HG02678 (cell line): ENCODE data around the gene KRTAP10-3.
"Not testable (repeated sequence)": the region's sequence is repeated elsewhere in the genome, so short reads cannot be mapped to it uniquely, and the experiment has no call there.

ENCODE experiments used
- ATAC-seq: cut with Tn5 transposase; IDR thresholded peaks from one replicate; pipeline ENCODE4 v1.9.1; 2021; ENCODE audit warnings: mild to moderate bottlenecking, moderate library complexity; ENCODE audit not compliant: unreplicated experiment

The KRTAP10-3 gene

DNA sequence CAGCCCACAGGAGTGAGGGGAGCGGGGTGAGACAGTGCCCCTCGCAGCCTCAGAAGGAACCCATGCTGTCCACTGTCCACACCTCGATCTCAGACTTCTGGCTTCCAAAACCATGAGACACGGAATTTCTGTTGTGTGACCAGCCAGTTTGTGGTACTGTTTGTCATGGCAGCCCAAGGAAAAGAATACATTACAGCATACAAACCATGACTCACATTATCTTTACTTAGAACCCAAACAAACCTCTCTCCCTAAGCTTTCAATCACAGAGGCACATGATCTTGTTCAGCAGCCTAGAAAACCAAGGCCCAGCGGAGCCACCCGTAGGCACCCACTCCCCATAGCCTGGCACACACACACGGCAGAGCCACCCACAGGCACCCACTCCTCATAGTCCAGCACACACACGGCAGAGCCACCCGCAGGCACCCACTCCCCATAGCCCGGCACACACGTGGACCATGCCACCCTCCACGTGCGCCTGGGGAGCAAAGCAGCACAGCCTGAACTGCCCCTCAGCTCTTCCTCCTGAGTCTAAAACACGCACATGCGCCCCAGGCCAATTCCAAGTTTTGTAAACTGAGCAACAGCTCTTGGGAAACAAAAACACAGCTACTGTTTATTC lies 14.5 kb upstream of the KRTAP10-3 start:
- ATAC-seq: no peak

DNA sequence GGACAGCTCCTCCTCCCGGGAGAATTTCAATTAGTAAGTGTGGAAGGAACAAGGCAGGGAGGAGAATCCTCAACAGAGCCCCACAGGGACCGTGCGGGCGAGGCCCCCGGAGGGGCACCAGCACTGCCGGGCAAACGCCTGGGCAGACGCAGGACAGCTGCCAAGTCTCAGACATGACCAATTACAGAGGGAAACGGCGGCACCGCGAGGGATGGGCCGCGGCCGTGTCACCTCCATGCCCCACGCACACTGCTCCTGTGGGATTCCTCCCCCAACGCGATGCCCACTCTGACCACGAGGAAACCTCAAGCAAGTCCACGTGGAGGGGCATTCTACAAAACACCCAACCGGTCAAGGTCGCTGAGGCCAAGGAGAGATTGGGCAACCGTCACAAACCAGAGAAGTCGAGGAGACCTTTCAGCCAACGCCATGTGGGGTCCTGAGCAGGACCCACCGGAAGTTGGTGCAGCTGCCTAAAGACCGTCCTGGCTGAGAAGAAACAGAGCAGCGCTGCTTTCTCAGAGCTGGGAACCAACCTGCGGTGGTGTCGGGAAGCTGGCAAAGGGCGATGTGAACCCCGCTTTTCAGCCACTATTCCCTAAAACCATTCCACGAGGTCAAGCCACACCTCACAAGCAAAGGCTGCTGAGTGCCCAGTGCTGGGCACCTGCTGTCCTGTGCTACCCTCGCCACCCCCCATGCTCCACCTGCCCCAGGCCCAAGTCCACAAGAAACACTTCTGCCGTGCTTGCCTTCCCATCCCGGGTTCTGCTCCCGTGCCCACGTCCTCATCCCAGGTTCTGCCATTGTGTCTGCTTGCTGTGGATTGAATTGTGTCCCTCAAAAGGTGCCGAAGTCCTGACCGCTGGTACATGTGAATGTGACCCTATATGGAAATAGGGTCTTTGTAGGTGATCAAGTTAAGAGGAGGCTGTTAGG lies 13.5 kb upstream of the KRTAP10-3 start:
- ATAC-seq: no peak

- ATAC-seq: no peak
Measured at GRCh38 chr21:44571296-44571695, 12.7 kb upstream of the KRTAP10-3 start.

DNA sequence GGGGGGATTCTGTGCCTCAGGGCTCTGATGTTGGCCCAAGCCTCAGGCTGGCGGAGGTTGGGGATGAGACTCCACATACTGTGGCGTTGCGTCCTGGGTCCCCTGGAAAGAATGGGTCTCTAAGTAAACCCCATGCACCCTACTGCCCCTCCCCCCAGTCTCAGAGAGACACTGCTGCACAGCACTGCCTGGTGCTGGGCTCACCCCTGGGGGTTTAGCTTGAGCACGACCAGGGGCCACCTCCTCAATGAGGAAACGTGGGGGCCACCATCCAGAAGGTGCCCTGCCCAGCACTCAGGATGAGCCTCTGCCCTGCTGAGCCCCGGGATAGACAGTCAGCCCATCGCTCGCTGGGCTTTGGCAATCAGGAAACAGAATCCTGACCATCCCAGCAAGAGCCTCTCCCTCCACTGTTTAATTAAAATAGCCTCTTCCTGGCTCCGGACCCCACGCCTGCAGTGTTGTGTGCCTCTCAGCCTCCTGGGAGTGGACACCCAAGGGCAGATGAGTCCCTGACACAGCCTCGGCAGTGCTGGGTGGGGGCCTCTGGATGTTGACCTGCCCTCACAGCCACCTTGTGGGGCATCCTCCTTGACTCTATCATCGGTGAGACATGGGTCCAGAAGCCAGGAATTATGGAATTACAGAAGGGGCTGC lies 11.4 kb upstream of the KRTAP10-3 start:
- ATAC-seq: no peak

DNA sequence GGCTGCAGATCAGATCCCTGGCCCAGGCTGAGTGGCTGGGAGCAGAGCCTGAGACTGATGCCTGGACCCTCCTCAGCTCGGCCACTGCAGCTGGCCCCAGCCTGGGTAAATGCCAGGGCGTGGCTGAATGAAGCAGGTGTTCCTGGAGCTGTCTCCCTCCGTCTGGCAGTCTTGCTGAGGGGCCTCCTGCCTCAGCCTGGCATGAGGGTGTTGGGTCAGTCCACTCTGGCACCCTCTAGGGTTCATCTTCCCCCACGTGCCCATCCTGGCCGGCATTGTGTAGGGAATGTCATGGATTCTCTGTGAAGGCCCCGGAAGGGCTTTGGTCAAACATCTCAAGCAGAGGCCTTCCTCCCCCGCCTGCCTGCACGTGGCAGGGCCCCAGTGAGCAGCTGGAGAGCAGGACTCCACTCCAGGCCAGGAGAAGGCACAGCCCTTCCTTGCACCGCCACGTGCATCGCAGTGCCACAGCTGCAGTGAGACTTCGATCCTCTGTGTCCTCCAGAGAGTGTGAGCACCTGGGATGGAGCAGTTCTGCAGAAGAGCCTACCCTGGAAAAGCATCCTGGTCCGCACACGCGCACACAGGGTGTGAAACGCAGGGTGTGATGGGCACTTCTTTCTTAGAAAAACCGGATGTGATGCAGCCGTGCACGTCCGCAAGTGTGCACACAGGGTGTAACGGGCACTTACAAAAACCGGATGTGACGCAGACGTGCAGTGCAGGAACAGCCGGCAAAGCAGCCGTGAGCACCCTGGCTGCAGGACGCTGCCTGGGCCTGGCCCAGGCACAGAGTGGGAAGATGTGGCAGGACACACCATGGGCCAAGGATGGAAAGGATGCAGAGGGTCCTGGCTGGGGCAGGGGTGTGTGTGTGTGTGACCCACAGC lies 10.3 kb upstream of the KRTAP10-3 start:
- ATAC-seq: no peak

DNA sequence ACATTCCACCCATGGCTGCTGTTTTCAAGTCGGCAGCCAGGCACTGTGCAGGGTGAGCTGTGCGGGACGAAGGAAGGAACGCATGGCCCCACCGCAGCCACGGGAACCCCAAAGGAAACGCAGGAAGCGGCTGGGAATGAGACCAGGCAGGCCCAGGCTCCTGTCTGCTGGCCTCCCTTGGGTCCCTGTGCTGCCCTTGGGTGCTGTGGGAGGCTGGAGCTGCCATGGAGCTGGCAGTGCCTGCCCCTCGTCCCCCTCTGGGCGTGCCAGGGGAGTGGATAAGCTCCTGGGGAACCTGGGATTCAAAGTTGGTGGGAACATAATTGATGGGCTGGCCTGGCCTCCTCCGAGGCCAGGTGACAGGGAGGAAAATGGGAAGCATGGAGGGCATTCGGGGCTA lies 9.7 kb upstream of the KRTAP10-3 start:
- no peak for ATAC-seq

GRCh38 chr21:44567481-44568171 lies 9.0 kb upstream of the KRTAP10-3 start:
- no peak for ATAC-seq

- ATAC-seq: no peak
Measured at GRCh38 chr21:44566403-44566802, 7.8 kb upstream of the KRTAP10-3 start.

DNA sequence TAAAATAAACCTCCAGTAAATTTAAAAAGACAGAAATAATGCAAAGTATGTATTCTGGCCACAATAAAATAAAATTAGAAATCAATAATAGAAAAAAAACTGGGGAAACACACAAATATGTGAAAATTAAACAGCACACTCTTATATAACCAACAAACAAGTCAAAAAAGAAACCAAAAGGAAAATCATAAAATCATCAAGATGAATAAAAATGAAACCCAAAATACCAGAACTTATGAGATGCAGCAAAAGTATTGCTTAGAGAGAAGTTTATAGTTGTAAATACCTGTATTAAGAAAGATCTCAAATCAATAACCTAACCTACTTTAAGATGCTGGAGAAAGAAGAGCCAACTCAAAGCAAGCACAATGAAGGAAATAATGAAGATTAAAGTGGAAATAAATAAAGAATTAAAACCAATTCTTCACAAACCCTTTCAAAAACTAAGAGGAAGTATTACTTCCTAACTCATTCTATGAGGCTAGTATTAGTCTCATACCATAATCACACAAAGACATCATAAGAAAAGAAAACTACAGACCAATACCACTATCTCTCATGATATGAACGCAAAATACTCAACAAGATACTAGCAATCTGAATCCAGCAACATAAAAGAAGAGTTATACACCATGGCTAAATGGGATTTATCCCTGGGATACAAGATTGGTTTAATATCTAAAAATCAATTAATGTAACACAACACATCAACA lies 6.4 kb upstream of the KRTAP10-3 start:
- no peak for ATAC-seq

DNA sequence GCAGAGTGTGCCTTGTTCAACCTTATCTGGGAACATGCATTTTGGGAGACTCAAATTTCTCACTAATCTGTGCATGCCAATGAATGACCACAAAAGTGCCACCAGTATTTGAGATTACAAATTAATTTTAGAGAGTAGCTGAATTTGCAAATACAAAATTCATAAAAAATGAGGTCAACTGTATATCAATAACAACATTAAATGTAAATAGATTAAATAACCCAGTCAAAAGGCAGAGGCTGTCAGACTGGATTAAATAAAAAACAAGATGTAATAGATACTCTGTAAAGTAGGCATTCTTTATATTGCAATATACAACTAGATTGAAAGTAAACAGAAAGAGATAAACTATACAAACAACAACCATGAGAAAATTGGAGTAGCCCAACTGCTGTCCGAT lies 5.5 kb upstream of the KRTAP10-3 start:
- no peak for ATAC-seq

GRCh38 chr21:44558329-44558675 lies 293 bp downstream of the KRTAP10-3 start:
- ATAC-seq: not testable (repeated sequence)

- ATAC-seq: no peak
Measured at GRCh38 chr21:44557491-44558328, 885 bp downstream of the KRTAP10-3 start.

DNA sequence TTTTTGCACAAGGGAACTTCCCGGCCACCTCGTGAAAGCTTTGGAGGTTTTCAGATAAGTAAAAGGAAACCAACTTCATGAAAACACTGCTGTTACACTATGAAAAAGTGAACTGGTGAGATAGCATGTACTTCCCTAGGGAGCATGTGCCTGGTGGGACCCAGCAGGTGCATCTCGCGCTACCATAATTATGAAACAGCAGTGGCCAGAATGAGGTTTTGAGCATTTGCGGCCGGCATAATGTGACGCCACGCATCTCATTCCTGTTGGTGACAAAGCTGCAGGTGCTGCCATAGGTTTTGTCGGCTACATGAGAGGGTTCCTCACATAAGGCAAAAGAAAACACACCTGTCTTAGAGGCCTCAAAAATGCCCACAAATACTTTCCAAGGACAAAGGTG lies 1.7 kb downstream of the KRTAP10-3 start:
- no peak for ATAC-seq

- ATAC-seq: no peak
Measured at GRCh38 chr21:44555200-44555875, 3.3 kb downstream of the KRTAP10-3 start.

DNA sequence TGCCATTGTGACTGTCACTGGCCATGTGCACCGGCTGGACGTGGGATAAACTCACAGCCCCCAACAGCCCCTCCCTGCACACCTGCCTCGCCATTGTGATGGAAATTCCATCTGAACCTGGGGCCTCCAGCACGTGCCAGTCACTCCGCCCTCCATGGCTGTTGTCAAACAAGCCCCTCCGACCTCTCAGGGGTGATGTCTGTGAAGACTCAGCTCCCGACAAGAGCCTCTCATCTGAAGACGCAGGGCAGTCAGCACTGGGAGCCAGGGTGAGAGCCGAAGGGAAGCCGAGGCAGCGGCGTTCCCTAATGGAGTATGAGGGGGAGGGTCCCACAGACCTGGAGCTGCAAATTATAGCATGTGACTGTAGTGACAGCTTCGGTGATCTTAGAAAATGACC lies 5.9 kb downstream of the KRTAP10-3 start:
- no peak for ATAC-seq

- no peak for ATAC-seq
Measured at GRCh38 chr21:44552136-44552535, 6.5 kb downstream of the KRTAP10-3 start.

DNA sequence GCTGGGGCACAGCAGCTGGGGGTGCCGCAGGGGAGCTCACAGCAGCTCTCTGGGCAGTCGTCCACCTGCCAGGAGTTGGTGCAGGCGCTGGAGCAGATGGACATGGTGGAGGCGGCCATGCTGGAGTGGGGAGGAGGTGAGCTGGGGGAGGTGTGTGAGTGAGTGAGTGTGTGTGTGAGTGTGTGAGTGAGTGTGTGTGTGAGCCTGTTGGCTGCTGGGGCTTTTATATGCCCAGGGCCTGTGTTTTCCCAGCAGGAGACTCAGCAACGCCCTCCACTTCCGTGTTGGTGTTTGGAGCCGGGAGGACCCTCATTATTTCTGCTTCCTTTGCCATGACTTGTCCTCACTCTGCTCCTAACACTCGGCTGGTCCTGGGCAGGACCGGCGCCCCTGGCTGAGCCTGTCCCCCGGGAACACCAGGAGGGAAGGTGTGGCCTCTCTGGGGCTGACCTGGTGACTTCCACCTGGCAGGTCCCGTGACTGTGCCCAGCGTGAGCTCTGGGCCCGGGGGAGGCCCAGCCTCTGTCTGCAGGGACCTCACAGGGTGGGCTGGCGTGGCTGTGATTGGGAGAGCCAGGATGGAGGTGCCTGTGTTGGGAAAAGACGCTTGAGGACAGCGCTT lies 7.1 kb downstream of the KRTAP10-3 start, which contains the start of gene KRTAP10-2:
Gene KRTAP10-2 (minus strand): TSS at position 166 of the 622 bp plus-strand sequence. CDS start 47 bp downstream, at position 119.
- ATAC-seq: no peak

DNA sequence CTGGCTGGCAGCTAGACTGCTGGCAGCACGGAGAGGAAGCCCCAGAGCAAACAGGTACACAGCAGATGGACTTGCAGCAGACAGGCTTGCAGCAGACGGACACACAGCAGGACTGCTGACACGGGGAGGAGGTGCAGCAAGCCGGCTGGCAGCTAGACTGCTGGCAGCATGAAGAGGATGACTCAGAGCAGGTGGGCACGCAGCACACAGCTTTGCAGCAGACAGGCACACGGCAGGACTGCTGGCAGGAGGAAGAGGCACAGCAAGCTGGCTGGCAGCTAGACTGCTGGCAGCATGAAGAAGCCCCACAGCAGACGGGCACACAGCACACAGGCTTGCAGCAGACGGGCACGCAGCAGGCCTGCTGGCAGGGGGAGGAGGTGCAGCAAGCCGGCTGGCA lies 7.8 kb downstream of the KRTAP10-3 start:
- ATAC-seq: no peak
